Stimulated activated CD4-positive, alpha-beta T cell treated with anti-CD3 and anti-CD28 coated beads, Interleukin-4, amount 100 ng/mL, for 48 hours (primary cell): Measurements from ENCODE around the gene LMLN.
"Not testable (repeated sequence)": the region's sequence is repeated elsewhere in the genome, so short reads cannot be mapped to it uniquely, and the experiment has no call there.

Source experiments
- DNase-seq, 2 donors: peaks; one replicate each; pipeline ENCODE4 v3.0.0-alpha.2; 2020; ENCODE audit warnings: low read depth in 2 of 2

Gene LMLN

DNA sequence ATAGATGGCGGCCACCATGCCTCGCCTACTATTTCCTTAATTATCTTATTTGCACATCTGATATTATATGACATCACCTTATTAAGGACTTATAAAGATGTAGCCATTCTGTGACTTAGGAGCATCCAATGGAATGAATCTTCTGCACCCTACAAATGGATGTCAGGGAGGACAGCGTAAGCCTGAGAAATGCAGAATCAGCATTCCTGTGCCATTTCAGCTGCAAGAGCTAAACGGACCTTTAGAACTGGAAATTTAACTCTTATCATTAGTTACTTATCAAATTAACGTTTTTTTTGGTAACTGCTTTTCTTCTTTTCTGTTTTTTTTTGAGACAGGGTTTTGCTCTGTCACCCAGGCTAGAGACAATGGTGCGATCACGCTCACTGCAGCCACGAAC, 65.6 kb downstream of the LMLN start:
- DNase-seq = no peak

DNA sequence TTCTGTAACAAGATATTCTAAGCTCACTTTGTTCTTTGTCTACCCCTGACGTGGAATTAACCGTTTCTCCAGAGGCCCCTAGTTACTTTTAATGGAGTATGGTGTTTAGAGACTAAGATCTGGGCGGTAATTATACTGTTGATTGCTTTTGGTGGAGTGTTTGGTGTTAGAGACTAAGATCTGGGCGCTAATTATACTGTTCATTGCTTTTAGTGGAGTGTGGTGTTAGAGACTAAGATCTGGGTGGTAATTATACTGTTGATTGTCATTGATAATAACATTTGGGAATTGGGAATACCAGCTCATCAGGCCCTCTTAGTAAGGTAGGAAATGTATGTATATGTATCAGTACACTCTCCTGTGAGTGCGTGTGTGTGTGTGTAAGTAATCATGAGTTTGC, 66.6 kb downstream of the LMLN start:
- DNase-seq = no peak

DNA sequence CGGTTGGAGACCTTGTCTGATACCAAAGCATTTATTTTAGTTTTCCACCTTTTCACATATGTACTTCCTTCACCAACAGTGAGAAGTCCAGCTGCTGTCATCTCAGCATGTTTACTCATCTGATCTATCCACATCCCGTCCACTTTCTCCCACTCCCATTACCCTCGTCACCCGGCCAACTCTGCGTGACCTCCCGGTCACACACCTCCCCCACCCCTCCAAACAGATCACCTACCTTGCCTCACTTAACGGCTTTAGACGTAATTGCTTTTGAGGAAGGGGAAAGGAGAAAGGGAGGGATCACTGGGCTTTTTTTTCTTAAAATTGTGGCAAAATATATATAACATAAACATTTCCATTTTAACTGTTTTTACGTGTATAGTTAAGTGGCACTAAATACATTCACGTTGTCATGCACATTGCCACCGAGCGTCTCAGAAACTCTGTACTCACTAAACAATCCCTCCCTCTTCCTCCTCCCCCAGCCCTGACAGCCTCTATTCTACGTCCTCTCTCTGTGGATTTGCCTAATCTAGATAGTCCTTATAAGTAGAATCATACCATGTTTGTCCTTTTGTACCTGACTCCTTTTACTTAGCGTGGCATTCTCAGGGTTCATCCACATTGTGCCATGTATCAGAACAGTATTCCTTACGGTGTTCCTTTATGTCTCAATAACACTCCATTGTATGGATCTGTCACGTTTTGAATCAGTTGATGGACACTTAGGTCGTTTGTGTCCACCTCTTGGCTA, 67.2 kb downstream of the LMLN start:
- DNase-seq = no peak

DNA sequence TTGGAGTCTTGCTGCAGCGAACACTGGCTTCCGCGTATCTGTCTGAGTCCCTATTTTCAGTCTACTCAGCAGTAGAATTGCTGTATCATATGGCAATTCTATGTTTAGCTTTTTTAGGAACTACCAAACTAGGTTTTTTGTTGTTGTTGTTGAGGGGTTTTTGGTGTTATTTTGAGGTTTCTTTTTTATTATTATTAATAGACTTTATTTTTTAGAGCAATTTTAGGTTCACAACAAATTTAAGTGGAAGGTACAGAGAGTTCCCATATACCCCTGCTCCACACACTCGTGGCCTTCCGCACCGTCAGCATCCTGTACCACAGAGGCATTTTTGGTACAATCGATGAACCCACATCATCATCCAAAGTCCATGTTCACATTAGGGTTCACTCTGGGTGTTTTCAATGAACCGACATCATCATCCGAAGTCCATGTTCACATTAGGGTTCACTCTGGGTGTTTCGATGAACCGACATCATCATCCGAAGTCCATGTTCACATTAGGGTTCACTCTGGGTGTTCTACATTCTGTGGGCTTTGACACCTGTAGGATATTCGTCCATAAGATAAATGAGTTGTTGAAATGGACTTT, 67.9 kb downstream of the LMLN start:
- DNase-seq = no peak

DNA sequence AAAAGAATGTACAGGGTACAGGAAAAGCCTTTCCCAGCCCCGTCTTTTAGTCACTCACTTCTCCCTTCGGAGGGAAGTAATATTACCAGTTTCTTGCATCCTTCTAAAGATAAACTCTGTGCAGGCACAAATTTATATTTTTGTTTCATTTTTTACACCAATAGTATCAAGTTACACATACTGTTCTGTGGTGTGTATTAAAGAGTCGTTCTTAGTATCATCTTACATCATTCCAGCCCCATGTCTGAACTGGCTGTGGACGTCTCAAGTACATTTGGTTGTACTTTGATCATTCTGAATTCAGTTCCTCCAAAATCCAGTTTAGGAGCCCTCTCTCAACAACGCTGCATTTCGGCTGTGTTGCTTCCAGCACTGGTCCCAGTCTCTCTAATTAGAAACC, 68.7 kb downstream of the LMLN start:
- DNase-seq = no peak

DNA sequence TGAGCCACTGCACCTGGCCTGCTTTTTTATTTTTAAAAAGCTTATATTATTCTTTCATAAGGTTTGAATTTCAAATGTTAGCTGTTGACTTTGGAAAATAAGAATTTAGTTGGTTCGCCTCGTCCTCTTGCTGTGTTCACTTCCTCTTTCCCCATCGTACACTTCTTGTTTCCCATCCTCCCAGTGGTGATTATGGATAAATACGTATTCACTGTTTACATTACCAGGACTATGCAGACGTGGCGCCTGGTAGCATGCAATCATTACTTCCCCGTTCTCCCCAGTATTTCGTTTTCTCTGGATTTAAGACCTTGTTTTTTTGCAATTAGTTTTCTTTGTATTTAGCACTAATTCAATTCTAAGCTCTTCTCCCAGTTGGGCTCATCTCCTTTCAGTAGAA, 70.1 kb downstream of the LMLN start:
- no peak for DNase-seq

DNA sequence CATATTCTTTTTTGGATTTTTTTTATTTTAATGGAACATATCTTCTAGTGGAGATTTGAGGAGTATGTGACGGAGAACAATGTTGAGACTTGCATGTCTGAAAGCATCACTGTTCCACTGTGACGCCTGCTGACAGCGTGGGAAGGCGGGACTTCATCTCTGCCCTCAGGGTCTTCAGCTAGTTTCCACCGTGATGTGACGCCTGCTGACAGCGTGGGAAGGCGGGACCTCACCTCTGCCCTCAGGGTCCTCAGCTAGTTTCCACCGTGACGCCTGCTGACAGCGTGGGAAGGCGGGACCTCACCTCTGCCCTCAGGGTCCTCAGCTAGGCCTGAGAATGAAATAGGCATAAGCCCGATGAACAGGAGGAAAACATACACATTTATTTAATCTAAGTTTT, 70.7 kb downstream of the LMLN start:
- DNase-seq = no peak

DNA sequence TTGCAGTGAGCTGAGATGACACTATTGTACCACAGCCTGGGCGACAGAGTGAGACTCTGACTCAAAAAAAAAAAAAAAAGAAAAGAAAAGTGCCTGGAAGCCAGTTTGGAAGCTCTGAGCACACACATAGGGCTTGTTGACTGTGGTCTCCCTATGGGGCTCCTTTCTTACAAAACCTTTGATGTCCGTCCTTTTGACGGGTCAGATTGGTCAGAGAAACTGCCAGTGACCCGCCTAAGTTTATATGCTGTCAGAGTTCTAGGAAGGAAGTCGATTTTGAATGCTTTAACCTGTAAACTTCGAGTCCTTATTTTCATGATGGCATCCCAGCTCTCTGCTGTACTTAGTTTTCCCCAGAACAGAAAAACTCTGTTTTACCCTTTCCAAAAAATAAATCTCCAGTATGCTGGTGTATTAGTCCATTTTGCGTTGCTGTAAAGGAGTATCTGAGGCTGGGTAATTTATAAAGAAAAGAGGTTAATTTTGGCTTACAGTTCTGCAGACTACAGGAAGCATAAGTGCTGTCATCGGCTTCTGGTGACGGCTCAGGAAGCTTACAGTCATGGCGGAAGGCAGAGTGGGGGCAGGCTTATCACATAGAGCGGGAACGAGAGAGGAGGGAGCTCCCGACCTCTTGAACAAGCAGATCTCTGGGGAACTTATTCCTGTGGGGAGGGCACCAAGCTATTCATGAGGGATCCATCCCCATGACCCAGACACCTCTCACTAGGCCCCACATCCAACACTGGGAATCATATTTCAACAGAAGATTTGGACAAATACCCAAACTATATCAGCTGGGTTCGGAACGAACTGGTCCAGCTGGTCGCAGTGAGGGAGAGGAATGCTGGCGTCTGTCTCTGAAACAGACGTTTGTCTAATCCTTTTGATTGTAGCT, 72.3 kb downstream of the LMLN start:
- DNase-seq = no peak

DNA sequence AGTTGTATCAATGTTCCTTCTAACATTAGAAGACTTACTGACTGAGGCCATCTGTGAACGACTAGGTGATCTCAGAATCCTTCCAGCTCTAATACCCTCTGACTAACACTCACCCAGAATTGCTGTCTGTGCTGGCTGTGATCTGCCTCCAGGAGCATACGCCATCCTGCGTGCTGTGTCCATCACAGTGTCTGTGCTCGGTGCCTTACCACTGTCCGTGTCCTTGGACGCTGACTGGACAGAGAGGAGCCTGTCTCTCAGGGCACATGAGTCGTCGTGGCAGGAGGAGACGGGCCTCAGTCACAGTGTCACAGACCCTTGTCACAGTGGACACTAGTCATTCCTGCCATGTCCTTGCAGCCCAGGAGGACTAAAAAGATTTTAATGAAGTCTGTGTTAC, 83.1 kb downstream of the LMLN start:
- no peak for DNase-seq

DNA sequence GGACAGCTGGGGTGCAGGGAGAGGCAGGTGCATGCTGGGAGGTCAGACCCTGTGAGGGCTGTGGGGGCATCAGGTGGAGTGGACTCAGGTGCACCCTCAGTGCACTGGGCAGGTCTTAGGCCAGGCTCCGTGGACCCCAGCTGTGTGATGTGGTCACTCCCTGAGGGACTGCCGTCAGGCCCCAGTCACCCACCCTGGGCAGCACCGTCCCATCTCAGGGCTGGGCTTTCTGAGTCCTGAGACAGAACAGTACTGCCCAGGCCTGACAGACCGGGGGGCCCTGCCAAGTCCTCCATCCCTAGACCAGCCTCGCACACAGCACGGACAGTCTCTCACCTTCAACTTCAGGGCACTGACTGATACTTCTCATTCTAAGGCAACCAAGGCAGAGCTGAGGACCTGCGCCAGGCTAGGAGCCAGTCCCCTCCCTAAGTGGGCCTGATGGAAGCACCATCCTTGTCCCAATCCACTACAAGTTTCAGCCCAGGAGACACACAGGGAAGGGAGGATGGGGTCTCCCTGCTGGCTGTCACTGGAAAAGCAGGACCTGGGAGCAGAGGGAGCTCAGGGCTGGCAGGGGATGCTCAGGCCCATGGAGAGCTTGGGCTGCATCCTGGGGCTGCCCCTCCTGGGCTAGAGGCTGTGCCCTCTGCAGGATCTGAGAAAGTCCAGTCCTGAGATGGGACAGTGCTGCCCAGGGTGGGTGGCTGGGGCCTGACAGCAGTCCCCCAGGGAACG, 86.3 kb downstream of the LMLN start:
- DNase-seq = no peak

DNA sequence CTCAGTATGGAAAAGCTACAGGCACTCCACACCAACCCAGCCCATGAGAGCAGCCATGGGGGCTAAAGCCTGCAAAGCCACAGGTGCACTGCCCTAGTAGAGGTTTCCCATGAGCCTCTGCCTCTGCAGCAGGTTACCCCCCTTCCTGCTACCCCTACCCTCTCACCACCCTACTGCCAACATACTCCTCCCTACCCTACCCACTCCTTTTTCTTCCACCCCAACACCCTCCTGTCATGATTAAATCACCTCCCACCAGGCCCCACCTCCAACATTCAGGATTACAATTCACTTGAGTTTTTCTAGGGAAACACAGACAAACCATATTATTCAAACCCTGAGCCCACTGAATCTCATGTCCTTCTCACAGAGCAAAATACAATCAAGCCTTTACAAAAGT, 88.4 kb downstream of the LMLN start:
- DNase-seq = no peak

DNA sequence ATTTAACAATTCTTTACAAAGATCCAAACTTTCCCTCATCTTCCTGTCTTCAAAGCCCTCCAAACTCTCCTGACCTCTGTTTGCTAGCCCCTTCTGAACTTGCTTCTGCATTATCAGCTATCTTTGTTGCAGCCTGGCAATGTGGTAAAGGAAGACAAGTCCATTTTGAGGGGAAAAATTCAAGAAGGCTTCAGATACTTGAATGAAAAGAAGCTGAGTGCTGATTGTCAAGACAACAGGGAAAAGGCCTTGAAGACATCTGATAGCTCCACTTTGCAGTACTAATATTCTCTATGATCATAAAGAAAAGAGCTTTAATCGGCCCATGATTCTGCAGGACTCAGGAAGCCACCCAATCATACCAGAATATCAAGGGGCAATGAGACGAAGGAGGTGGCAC, 91.8 kb downstream of the LMLN start:
- no peak for DNase-seq

DNA sequence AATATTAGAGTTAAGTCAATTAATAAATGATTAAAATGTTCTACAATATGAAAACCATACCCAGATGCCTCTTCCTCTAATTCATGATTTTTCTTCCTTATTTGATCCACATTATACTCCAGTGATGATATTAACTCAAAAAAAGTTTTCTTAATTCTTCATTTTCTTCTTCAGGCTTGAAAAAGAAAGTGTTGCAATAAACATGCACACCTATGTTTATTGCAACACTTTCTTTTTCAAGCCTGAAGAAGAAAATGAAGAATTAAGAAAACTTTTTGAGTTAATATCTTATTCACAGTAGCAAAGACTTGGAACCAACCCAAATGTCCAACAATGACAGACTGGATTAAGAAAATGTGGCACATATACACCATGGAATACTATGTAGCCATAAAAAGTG, 93.4 kb downstream of the LMLN start:
- not testable (repeated sequence) for DNase-seq

DNA sequence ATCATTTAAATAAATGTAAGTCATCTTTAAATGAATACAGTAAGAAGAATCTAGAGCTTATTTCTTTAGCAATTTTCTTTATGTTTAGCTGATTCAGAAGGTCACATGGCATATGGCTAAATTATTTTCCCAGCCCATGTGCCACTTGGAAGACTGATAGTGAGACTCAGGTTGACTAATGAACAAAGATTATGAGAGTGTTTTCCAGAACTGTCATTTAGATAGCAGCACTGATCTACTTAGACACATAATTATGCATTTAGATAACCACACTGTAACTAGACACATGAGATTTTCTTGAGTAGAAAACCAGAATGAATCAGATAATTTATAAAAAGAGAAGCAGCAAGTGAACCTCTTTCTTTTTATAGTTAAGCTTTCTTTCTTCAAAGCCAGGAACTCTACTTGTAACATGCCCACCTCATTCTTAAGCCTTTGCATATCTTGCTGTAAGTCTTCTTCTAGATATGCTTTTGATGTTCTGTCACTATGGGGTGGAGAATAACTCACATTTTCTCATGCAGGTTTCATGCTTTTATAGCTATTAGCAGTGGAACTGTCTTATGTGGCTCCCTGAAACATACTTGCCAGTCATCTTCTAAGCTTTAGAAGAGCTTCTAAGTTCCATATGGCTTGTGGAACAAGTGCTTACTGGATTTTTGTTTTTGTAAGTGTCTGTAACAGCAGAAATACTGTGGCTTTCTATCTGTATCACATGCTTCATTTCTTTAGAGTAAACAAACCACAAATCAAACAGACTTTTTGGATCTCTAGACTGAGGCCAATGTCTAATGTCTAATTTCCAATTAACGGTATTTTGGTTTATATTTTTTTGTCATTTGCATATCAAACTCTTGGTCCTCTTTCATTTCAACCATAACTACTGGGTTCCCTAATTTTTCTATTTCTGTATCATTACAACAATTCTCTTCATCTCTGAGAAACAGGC, 101.4 kb downstream of the LMLN start:
- no peak for DNase-seq

DNA sequence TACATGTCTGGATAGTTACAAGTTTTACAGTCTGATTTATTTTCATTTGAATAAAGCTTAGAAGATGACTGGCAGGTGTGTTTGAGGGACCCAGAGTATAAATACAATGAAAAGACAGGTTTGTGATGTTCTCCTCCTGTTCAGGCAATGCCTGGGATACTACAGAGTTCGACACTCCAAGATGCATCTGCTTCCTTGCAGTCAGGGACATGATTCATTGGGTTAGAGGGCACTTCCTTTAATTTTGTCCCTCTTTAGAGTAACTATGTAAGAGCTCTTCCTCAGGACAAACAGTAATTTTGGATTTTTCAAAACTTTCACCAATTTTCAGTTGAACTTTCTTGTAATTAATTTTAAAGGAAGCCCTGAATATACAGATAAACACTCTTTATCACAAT, 102.0 kb downstream of the LMLN start:
- no peak for DNase-seq

DNA sequence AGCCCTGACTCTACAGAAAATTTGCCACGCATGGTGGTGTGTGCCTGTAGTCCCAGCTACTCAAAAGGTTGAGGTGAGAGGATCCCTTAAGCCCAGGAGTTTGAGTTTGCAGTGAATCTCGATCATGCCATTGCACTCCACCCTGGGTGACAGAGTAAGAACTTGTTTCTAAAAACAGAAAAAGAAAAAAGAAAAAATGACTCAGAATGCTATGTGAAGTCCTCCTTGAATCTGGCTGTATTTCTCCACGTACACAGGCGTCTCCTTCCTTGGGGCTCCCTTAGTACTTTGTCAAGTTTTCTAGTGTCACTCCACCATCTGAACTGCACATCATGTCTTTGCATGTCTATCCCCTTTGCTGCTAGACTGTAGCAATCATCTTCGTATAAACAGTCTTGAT, 104.4 kb downstream of the LMLN start:
- DNase-seq = no peak

DNA sequence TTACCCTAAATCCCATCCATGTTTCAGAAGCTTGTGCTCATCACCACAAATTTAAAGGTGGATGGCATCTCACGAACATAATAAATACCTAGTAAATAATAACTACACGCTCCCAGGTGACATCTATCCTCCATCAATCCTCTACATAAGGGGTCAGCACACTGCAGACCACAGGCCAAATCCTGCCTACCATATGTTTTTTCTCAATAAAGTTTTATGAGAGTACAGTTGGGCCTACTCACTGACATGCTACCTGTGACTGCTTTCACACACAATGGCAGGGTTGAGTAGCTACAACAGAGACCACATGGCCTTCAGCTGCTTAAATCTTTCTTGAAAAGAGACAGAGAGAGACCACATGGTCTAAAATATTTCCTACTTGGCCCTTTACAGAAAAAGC, 105.9 kb downstream of the LMLN start:
- no peak for DNase-seq

DNA sequence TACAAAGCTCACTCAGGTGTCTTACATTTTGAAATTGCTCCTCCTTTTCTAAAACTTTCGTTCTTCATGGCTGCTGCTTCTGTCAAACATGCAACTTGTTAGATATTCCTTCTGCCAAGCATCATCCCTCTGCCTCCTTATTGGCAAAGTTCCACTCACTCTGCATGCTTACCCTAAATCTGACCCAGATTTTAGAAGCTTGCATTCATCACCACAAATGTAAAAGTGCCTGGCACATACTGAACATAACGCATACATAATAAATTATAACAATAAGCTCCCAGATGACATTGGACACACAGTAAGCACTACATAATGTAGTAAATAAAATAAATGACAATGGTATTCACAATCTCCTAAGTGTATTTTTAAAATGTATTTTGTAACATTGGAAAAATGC, 107.4 kb downstream of the LMLN start:
- DNase-seq = no peak

DNA sequence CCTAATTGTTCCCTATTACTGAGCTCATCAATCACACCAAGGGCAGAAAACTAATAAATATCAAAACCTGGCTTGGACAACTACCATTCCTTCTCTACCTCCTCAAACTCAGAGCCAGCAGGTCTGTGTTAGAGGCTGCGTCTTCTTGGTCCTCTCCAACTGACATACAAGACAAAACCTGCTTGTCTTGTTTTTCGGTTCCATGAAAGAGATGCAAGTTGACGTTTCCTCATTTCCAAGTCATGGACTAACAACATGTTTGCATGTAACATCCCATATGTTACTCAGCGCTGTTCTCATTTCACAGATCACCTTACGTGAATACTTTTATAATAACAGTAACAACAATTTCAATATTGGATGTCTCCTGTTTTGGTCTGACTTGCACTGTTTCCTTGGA, 110.9 kb downstream of the LMLN start:
- no peak for DNase-seq

DNA sequence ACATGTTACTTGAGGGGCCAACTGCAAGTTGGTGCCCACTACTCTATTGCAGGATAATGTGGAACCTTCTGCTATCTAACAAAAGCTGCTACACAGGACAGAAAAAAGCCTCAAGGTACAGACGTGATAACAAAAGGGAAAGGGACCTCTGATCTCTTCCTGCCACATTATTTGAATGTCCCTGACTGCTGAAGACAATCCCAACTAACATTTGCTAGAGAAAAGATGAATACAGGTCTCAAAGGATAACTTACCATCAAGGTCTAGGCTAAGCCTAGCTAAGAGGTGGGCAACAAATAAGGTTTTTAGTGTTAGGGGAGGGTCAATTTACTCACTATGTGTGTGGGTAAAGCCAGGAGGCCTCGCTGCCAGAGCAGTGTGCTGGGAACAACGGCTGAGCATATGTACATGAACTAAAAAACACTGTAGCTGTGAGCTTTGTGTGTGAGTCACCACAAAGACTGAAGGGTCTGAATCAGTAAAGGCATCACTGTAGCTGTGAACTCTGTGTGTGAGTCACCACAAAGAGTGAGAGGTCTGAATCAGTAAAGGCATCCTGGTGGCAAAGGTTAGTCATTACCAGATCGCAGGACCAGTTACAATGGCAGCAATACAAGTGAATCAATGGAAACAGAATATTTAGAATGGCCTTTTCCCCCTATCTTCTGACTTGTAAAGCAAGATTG, 111.7 kb downstream of the LMLN start:
- DNase-seq = peak; percentile 15 to 49
